Prostate gland (tissue), 2 donors: ENCODE data around the gene TRAPPC2B. TPM values are rescaled to one million over a fixed set of nuclear protein-coding genes. Genes with fewer than 3 reads are reported as not detected.

ENCODE experiments used
- DNase-seq: peaks from one replicate; pipeline ENCODE4 v3.0.0-alpha.2; 2019; ENCODE audit warnings: low spot score
- H3K27ac ChIP-seq, 2 donors: fragments of 200-600 bp; sonication (generic); 2 replicates each; pipeline ENCODE4 v1.5.1; 2017 to 2019
- H3K27me3 ChIP-seq: fragments of 200-600 bp; sonication (generic); replicated peaks from 2 replicates; pipeline ENCODE4 v1.5.1; 2019; ENCODE audit not compliant: insufficient read depth
- H3K36me3 ChIP-seq, 2 donors: fragments of 200-600 bp; sonication (generic); 1 replicate in 1 of 2; 2 replicates in 1 of 2; pipeline versions ENCODE4 v1.5.1 to v1.8.1; 2017 to 2019
- H3K4me1 ChIP-seq: fragments of 200-600 bp; sonication (generic); replicated peaks from 2 replicates; pipeline ENCODE4 v1.5.1; 2019
- H3K4me3 ChIP-seq, 2 donors: fragments of 200-600 bp; sonication (generic); 2 replicates each; pipeline ENCODE4 v1.5.1; 2017 to 2019
- H3K9me3 ChIP-seq: fragments of 200-600 bp; sonication (generic); 2 replicates; pipeline ENCODE4 v1.5.1; 2017
- CTCF ChIP-seq, 4 experiments: fragments of 200-600 bp in 2 of 4; fragments of 450-650 bp in 2 of 4; sonication (generic) in 2 of 4; IDR thresholded peaks; 1 replicate in 3 of 4; 2 replicates in 1 of 4; pipeline ENCODE4 v1.5.1; 2016 to 2019; ENCODE audit warnings: antibody characterized with exemption in 4 of 4, mild to moderate bottlenecking in 2 of 4, moderate library complexity in 2 of 4
- POLR2A ChIP-seq: fragments of 450-650 bp; IDR thresholded peaks from one replicate; pipeline ENCODE4 v1.6.1; 2016; ENCODE audit warnings: antibody characterized with exemption, mild to moderate bottlenecking
- POLR2AphosphoS5 ChIP-seq: sonication (generic); formaldehyde crosslinking; IDR thresholded peaks from one replicate; pipeline ENCODE4 v1.6.1; 2017; ENCODE audit warnings: antibody characterized with exemption
- WGBS: methylation state at CpG from one replicate; pipeline ENCODE4 v1.1.5; 2018; 5-methylcytosine and 5-hydroxymethylcytosine counted together
- intact Hi-C: fragments of 100-400 bp; cut with DNase I; formaldehyde crosslinking; loops from one replicate; pipeline ENCODE4 v1.14.2; 2022
- total RNA-seq, 2 donors: library from RNA; depleted of rRNA; stranded (reverse); fragments of >200 nt; gene quantifications; one replicate each; pipeline ENCODE4 v1.1.0, GENCODE V29; 2016

TRAPPC2B gene
- total RNA-seq, result 10 to 100 TPM; 14.0 to 24.7 TPM

- under 1% methylated on average over 45 of the region's 47 CpGs for WGBS
- H3K36me3 ChIP-seq, result no peaks in the 10 kb centered on the region
- H3K9me3 ChIP-seq, result no peaks in the 10 kb centered on the region
- peak within 1 kb of the TSS; percentile 78 to 90 for H3K4me3 ChIP-seq
- peak within 1 kb of the TSS; percentile 94 to 95 for H3K27ac ChIP-seq
- no peaks in the 10 kb centered on the region for H3K4me1 ChIP-seq
- peak; percentile 99 for DNase-seq
- no peaks in the 10 kb centered on the region for H3K27me3 ChIP-seq
- intact Hi-C loops, result no loop called here
- peak; percentile 51 for TF ChIP-seq POLR2A
- TF ChIP-seq CTCF (IDR thresholded peaks at IDR 0.05), result no peak
- TF ChIP-seq POLR2AphosphoS5, result peak; percentile 100
Observed at GRCh38 chr19:57362997-57363687, at the start of gene TRAPPC2B, which contains the start of gene ZNF547. TSS of gene TRAPPC2B (plus strand) at chr19:57363551. CDS start at chr19:57364834, 1,283 bp downstream. TSS of gene ZNF547 (plus strand) at chr19:57363551. CDS start at chr19:57368556, 5,005 bp downstream.

GRCh38 chr19:57314146-57314545 is 49.2 kb upstream of the TRAPPC2B start:
- Histone ChIP-seq H3K4me3 (no peak overlapping the region), H3K27me3 (no peaks in the 10 kb centered on the region), H3K4me1 (no peaks in the 10 kb centered on the region), H3K36me3 (no peaks in the 10 kb centered on the region), H3K9me3 (no peaks in the 10 kb centered on the region), H3K27ac (no peak overlapping the region)
- no peak for DNase-seq
- TF ChIP-seq POLR2A (no peak), CTCF (IDR thresholded peaks at IDR 0.05) (no peak), POLR2AphosphoS5 (no peak)
- 75% methylated on average over 4 of the region's 4 CpGs for WGBS
- intact Hi-C loops, result no loop called here

GRCh38 chr19:57317503-57317902 is 45.8 kb upstream of the TRAPPC2B start:
- WGBS, result 9% methylated on average over 29 of the region's 29 CpGs
- no peaks in the 10 kb centered on the region for H3K36me3 ChIP-seq
- no peaks in the 10 kb centered on the region for H3K9me3 ChIP-seq
- no peak for DNase-seq
- H3K27me3 ChIP-seq, result no peaks in the 10 kb centered on the region
- peaks cover 7% of the 10 kb centered on the region for H3K4me1 ChIP-seq
- intact Hi-C loops, result no loop called here
- TF ChIP-seq POLR2A (no peak), CTCF (IDR thresholded peaks at IDR 0.05) (no peak), POLR2AphosphoS5 (no peak)
- H3K4me3 ChIP-seq, result no peak overlapping the region
- H3K27ac ChIP-seq, result no peak overlapping the region

GRCh38 chr19:57319869-57320179 is 43.5 kb upstream of the TRAPPC2B start:
- H3K4me3 ChIP-seq, result peak overlapping the region; percentile 72 to 84
- H3K4me1 ChIP-seq, result peaks cover 7% of the 10 kb centered on the region
- no peaks in the 10 kb centered on the region for H3K9me3 ChIP-seq
- intact Hi-C loops, result no loop called here
- H3K36me3 ChIP-seq, result peaks cover 3 to 14% of the 10 kb centered on the region in 2 donors
- H3K27me3 ChIP-seq, result no peaks in the 10 kb centered on the region
- DNase-seq, result no peak
- WGBS, result 6% methylated on average over 1 of the region's 1 CpG
- peak overlapping the region; percentile 72 to 88 for H3K27ac ChIP-seq
- TF ChIP-seq POLR2AphosphoS5 (no peak), CTCF (IDR thresholded peaks at IDR 0.05) (no peak), POLR2A (no peak)
